Activated CD4-positive, CD25-positive, alpha-beta regulatory T cell (primary cell): ENCODE measurements around the gene TMEM43.

Experiments
- DNase-seq, 4 experiments: peaks; one replicate each; lab custom pipeline; 2025; lab: John Stamatoyannopoulos, UW

TMEM43 gene

DNA sequence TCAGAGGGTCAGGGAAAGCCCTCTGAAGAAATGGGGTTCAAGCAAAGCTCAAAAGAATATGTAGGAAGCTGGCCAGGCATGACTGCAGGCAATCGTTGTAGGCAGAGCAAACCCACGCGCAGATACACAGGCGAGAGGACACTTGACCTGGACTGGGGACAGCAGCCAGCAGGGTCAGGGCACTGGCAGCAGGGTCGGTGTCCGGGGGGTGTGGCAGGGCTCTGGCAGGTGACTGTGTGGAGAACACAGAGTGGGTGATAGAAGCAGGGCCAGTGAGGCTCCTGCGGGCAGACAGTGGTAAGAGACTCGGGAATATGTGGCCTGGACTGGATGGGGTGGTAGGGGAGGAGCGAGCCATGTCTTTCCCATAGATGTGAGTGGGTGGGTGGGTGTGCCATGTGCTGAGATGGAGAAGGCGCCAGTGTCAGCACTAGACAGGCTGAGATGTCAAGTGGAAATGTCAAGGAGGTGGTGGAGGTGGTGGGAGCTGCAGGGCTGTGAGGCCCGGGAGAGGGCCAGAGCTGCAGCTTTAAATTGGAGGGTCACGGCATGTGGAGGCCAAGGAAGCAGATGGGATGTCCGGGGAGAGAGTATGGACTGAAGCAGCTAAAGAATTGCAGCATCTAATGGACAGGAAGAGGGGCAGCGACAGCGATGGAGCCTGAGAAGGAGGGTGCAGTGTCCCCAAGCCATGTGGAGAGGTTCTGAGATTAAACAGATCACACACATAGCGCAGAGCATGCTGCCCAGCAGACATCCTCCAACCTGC is 13.4 kb downstream of the TMEM43 start:
- DNase-seq = no peak

DNA sequence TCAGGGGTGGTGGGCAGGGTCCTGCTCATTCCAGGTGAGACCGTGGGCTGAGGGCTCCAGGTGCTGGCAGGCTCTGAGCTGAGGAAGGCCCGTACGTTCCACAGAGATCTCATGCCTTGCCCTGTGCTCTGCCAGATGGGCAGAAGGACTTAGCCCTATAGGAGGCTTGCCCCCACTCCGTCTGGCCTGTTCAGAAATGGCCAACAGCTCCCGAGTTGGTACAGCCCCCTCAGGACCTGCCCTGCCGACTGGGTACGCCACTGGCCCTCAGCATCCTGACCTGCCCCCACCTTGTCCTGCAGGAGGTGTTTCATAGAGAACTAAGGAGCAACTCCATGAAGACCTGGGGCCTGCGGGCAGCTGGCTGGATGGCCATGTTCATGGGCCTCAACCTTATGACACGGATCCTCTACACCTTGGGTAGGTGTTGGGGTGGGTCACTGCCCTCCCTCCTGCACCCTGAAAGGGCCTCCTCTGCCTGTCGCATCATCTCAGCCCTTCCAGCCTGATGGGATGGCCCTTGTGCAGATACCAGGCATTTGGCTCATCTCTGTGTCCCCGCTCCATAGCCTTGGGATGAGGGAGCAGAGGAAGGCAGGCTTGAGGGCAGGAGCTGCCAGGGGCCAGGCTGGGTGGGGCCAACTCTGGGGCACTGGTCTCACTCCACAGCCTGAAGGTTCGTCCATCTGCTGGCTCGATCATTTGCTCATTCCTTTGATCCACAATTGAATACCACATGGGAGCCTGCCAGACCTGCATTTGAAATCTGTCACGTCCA is 14.2 kb downstream of the TMEM43 start:
- DNase-seq = no peak

DNA sequence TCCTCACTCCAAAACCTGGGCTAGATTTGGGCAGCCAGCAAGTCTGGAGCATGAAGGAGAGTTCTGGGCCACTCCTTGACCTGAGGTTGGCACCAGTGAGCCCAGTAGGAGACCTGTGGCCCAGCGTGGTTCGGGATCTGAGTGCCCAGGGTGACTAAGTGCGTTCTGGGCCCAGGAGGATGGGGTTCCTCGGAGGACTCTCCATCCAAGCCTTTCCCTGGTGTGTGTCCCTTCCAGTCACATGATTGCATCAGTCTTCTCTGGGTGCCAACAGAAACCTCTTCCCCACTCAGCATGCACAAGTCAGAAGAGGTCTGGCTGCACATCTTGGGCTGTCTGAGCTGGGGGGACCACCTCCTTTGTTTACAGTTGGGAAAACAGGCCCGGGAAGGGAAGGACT is 14.9 kb downstream of the TMEM43 start:
- no peak for DNase-seq

DNA sequence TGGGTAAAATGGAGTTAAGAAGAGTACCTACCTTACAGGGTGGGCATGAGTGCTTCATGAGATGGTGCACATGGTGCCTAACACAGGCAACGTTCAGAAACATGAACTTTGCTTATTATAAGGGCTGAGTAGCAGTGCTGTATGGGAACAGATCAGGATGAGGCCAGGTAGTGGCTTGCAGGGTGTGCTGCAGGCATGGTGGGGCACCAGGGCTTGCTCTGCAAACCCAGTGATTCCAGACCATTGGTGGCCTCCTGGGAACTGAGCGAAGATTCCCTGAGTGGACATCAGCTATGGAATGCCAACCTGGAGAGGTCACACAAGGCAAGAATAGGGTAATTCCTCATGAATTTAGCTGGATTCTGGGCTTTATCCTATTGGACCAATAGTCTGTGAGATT is 15.8 kb downstream of the TMEM43 start:
- DNase-seq = no peak

DNA sequence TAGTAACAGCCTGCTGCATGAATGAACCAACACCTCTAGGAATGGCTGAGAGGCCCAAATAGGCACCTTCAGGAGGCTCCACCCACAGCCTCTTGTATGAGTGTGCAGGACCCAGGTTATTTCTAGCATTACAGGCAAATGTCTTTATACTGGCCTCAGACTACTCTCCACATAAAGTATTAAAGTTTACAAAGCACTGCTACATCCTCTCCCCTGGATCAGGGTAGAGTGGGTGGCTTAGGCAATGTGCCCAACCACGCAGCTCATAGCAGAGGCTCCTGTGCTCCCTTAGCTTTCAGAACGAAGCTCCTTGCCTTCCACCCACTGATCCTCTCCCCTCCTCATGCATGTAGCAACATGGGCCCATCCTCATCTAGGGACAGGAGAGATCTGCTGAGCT is 16.3 kb downstream of the TMEM43 start:
- DNase-seq = no peak

DNA sequence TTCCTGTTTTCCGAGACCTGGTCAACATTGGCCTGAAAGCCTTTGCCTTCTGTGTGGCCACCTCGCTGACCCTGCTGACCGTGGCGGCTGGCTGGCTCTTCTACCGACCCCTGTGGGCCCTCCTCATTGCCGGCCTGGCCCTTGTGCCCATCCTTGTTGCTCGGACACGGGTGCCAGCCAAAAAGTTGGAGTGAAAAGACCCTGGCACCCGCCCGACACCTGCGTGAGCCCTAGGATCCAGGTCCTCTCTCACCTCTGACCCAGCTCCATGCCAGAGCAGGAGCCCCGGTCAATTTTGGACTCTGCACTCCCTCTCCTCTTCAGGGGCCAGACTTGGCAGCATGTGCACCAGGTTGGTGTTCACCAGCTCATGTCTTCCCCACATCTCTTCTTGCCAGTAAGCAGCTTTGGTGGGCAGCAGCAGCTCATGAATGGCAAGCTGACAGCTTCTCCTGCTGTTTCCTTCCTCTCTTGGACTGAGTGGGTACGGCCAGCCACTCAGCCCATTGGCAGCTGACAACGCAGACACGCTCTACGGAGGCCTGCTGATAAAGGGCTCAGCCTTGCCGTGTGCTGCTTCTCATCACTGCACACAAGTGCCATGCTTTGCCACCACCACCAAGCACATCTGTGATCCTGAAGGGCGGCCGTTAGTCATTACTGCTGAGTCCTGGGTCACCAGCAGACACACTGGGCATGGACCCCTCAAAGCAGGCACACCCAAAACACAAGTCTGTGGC is 16.9 kb downstream of the TMEM43 start:
- DNase-seq = no peak

DNA sequence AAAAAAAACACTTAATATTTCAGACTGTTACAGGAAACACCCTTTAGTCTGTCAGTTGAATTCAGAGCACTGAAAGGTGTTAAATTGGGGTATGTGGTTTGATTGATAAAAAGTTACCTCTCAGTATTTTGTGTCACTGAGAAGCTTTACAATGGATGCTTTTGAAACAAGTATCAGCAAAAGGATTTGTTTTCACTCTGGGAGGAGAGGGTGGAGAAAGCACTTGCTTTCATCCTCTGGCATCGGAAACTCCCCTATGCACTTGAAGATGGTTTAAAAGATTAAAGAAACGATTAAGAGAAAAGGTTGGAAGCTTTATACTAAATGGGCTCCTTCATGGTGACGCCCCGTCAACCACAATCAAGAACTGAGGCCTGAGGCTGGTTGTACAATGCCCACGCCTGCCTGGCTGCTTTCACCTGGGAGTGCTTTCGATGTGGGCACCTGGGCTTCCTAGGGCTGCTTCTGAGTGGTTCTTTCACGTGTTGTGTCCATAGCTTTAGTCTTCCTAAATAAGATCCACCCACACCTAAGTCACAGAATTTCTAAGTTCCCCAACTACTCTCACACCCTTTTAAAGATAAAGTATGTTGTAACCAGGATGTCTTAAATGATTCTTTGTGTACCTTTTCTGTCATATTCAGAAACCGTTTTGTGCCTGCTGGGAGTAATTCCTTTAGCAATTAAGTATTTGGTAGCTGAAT is 17.9 kb downstream of the TMEM43 start:
- DNase-seq = no peak

DNA sequence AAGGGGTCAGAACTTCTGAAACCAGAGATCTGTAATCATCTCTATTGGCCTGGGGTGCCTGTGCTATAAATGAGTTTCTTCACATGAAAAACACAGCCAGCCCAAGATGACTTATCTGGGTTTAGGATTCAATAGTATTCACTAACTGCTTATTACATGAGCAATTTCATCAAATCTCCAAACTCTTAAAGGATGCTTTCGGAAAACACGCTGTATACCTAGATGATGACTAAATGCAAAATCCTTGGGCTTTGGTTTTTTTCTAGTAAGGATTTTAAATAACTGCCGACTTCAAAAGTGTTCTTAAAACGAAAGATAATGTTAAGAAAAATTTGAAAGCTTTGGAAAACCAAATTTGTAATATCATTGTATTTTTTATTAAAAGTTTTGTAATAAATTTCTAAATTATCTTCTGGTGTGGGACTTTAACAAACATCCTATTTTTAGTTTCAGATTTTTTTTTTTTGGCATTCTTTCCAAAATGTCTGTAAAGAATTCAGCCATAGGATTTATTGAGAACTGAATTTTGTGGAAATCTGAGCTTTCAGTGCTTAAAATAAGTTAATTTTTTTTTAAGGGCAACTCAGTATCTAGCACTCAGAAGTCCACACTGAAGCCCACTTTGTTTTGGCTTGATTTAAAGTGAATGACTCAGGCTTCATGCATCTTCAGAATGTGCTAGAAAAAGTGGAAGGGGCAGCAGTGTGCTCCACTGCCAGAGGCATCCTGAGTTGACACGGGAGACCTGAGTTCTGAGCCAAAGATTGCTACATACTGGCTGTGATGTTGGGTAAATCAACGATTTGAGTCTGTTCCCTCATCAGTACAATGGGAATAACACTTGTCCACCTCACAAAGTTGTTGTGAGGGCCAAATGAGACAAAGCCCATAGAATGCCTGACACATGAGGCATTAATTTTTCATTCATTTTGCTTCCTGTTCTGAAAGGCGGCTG is 18.7 kb downstream of the TMEM43 start:
- DNase-seq = no peak

DNA sequence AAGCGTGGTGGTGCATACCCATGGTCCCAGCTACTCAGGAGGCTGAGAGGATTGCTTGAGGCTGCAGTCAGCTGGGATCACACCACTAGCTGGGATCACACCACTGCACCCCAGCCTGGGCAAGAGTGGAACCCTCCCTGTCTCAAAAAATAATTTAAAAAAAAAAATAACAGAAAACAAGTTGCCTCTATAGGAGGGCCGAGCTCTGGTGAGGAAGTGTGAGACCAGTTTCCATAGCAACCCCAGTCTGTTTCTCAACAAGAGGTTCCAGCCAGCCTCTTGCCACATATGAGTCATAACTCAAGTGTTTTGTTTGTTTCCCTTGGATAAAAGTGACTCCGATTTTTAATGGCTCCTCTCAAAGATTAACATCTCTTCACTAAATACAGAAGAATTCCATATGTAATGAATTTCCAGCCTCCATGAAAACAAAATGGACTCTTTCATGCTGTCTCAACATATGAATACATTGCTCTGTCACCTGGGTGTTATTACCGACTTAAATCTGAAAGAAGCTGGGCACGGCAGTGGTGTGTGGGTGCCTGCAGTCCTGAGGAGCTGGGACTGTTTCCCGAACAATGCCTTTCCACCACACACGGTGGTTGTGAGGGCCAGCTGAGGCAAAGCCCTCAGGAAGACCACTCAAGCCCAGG is 19.7 kb downstream of the TMEM43 start:
- peak in 2 of 4 experiments; percentile 33 to 44 for DNase-seq

DNA sequence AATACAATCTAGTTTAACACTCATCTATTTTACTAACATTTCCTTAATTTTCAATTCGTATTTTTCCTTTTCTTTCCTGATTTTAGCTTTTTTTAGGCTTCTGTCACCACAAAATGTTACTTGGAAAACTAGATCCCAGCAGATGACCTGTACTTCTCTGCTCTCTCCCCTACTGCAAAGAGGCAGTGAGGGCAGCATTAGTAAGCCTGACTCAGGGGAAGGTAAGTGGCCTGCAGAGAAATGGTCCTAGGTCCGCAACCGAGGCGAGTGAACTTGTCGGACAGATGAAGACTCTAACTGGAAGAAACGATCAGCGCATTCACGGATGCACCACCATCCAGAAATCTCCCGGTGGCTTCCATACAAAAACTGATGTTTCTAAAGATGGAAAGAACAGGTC is 20.4 kb downstream of the TMEM43 start:
- no peak for DNase-seq

DNA sequence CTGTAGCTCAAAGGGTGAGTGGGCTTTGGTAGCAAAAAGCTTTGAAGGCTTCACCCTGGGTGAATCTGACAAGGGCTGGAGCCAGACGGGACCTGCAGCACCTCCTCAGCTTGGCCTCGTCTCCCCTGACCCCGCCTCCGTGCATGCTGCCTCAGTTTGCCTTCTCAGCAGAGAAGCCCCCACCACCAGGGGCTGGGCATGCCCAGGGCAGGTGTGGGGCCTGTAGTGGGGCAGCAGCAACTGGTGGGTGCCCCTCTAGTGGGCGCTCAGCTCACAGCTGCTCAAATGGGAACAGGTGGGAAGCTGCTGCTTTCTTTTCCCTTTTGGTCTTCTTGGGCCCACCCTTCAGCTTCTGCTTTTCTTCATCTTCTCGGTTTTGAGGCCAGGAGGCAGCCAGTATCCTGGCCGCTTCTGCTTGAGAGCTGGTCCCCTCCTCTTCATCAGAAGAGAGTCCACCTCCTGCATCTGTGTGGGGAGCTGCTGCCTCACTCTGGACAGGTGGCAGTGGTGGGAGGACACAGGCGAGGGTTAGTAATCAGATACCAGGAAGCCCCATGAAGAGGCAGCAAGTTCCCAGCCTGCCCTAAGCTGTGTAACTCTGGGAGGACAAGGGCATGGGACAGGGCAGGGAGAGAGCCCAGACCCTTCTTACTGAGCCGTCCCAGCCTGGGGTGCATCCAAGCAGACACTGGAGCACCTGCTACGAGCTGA is 21.0 kb downstream of the TMEM43 start:
- DNase-seq = no peak

DNA sequence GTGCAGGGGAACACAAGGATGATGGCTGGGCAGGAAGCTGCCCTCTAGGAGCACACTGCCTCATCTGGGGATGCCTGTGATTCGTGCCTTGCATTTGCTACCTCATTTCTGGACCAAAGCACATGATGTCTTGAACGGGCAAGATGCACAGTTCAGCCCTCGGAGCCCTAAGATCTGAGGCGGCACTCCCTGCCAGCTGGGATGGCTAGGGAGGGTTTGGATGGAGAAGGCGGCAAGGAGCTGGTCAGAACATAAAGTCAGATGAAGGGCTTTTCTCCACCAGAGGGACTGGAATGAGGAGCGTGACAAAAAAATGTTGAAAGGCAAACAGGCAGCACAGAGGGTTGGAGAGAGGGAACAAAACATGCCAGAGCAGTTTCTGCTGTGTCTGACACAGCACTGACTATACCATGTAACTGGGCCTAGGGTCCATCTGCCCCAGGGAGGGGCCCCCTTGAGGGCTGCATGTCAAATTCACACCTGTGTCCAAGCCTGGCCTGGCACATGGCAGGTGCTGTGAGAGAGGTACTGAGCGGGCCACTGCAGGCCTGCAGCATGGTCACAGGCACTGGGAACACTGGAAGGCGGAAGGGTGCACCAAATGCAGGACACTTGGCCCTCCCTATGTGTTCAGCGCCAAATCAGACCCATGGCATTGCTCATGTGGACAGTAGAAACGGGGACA is 21.7 kb downstream of the TMEM43 start:
- no peak for DNase-seq

DNA sequence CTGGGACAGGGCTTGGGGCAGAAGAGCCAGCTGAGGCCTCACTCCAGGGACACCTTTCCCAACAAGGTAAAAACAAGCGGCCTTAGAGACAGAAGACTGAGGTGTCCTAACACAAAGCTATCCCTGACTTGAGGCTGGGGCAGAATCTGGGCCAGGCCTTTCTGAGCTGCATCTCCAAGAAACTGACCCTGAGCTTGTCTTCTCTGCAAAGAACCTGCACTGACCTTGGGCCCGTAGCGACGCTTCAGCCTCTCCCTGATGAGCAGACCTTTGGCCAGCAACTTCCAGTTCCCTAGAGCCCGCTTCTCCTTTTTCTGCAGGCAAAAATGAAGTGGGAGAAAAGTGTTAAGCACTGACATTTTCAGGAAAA is 22.2 kb downstream of the TMEM43 start:
- no peak for DNase-seq

DNA sequence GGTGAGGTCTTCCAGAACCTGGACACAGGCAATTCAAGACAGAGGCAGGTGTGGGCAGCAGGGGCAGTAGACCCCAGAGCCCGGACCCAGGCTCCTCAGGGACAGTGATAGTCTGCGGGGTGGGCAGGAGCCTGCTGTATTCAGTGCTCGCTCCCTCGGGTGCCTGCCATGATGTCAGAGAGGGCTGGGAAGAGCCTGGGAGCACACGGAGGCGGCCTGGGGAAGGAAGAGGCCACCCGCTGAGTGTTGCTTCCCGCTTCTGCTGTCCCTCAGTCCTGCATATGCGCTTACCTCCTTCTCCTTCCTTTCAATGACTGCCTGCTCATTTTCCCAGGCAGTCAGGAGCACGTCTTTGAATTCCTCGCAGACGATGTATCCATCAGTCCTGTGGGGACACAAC is 22.8 kb downstream of the TMEM43 start:
- DNase-seq = no peak

DNA sequence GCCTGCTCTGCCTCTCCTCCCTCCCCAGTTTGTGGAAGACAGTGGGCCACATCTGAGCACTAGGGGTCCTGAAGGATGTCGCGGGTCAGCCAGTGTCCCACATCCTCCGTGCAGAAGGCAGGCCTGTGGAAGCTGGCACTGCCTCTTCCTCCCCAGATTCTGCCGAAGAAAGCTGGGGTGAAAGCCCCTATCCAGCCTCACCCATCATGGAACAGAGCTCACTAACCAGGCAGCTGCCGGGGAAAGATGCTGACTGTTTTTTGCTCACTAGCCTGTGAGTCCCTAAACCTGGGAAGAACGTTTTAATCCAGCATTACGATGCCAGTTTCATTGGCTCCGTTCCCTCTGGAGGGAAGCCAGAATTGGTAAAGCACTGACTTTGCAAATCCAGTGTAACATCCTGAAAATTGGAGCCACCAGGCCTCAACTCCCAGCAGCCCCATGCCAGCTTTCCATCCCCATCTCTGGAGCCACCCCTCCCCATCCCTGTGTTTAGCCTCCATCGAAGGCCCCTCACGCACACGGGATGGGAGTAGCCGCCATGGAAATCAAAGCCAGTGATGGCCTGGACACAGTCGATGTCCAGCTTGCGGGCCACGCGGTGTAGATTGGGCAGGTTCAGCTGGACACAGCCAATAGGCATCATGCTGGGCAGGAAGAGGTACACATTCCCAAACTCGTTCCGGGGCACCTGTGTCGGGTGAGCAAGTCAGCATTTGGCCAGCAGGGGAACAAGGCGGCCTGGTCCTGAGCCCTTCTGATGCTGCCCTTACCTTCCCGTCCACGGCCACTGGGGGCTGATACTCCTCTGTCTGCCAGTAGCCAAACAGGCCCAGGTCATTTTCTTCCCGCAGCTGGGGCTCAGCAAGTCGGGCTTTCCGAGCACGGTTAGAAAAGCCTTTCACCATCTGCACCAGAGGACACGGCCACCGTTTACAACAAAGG is 23.5 kb downstream of the TMEM43 start:
- no peak for DNase-seq

DNA sequence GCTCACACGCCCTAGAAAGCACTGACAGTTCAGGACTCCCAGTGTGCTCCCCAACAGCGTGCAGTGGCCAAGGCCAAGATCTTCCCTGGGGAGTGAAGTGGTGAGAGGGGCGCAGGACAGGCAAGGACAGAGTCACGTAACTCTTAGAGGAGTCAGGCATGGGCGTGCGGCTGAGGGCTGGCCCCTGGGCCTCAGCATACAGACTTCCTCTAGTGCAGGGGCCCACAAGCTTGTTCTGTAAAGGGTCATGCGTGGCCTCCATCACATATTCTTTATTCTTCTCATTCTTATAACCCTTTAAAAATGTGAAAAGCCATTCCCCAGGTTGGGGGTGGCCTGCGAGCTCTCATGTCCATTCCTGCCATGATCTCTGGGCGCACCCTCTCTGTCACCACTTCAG is 25.2 kb downstream of the TMEM43 start:
- DNase-seq = no peak

DNA sequence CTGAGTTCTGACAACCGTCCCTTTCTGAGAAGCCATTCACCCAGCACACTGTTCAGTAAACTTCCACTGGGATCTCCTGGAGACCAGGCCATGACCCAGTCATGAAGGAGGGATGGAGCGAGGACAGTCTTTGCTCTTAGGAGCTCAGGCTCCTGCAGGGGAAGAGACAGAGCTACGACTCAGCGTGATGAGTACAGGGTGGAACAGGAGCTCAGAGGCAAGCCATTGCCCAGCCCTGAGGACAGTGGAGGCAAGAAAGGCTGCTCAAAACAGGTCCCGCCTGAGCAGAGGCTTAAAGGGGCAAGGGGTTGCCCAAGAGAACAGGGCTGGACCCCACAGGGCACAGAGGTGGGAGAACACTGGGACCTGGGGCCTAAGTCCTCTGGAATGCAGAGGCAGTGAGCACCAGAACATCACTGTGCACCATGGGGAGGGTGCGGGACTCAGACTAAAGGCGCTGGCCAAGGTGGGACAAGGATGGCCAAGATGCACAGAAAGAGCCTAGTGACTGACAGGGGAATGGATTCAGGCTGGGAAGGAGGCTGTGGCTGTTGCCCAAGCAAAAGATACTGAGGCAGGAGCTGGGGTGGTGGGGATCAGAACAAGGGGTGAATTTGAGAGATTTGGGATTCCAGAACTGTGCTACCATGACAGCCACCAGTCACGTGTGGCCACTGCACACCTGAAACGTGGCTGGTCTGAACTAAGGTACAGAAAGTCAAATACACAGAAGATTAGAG is 25.8 kb downstream of the TMEM43 start:
- no peak for DNase-seq
